ENCODE data around the gene PHIP.

PHIP gene

DNA sequence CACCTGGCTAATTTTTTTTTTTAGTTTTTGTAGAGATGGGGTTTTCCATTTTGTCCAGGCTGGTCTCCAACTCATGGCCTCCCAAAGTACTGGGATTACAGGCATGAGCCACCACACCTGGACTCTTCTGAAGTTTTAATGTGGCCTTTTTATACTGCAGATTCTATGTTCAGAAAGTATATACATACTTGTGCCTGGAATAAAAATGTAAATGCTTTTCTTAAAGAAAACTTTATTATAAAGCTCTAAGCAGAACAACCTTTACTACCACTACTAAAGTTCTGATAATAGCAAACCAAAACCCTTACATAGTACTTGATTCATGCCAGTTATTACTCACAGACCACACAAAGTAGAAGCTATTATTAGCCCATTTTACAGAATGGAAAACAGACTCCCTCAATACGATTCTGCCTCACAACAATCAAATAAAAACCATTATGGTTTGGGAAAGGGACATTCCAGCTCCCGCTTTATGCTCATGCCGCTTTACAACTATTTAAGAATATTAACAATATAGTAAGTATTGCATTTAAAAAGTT lies 5.3 kb downstream of the PHIP start:
- H3K4me3 ChIP-seq (ENCODE audit: low read depth, low read length): no peak overlapping the region
- ChIA-PET CTCF (interaction anchor here (1.2 to 1.4 kb wide), 2 partner anchors 10 to 35 kb away, joined by 3 to 4 read pairs; no protein-coding TSS in a partner anchor), POLR2A (no interaction called here)
- DNase-seq (ENCODE audit: low read depth, low spot score): no peak
- TF ChIP-seq, protein P1, sequence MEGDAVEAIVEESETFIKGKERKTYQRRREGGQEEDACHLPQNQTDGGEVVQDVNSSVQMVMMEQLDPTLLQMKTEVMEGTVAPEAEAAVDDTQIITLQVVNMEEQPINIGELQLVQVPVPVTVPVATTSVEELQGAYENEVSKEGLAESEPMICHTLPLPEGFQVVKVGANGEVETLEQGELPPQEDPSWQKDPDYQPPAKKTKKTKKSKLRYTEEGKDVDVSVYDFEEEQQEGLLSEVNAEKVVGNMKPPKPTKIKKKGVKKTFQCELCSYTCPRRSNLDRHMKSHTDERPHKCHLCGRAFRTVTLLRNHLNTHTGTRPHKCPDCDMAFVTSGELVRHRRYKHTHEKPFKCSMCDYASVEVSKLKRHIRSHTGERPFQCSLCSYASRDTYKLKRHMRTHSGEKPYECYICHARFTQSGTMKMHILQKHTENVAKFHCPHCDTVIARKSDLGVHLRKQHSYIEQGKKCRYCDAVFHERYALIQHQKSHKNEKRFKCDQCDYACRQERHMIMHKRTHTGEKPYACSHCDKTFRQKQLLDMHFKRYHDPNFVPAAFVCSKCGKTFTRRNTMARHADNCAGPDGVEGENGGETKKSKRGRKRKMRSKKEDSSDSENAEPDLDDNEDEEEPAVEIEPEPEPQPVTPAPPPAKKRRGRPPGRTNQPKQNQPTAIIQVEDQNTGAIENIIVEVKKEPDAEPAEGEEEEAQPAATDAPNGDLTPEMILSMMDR (IDR thresholded peaks at IDR 0.05; ENCODE audit: insufficient read depth, low read length, missing control alignments): no peak

DNA sequence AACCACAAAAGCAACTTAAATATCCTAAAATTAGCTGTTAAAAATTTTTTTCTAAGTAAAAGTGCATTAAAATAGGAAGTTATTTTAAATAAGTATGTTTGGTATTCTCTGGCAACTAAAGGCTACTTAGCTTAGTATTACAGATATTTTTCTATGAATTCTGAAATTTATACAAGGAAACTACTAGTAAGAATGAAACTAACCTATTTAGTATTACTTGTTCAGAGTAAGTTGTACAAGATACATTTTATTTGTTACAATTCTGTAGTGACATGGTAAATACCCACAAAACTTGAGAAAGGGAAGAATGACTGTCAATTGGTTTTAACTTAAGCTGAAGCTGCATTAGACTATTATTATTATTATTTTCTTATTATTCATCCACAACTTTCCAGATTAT lies 6.5 kb downstream of the PHIP start:
- DNase-seq (ENCODE audit: low read depth, low spot score): no peak
- ChIA-PET POLR2A (no interaction called here), CTCF (interaction anchor here (1.2 to 1.4 kb wide), 2 partner anchors 9 to 33 kb away, joined by 3 to 4 read pairs; no protein-coding TSS in a partner anchor)
- TF ChIP-seq, protein P1 (IDR thresholded peaks at IDR 0.05; ENCODE audit: insufficient read depth, low read length, missing control alignments): no peak
- H3K4me3 ChIP-seq (ENCODE audit: low read depth, low read length): no peak overlapping the region

DNA sequence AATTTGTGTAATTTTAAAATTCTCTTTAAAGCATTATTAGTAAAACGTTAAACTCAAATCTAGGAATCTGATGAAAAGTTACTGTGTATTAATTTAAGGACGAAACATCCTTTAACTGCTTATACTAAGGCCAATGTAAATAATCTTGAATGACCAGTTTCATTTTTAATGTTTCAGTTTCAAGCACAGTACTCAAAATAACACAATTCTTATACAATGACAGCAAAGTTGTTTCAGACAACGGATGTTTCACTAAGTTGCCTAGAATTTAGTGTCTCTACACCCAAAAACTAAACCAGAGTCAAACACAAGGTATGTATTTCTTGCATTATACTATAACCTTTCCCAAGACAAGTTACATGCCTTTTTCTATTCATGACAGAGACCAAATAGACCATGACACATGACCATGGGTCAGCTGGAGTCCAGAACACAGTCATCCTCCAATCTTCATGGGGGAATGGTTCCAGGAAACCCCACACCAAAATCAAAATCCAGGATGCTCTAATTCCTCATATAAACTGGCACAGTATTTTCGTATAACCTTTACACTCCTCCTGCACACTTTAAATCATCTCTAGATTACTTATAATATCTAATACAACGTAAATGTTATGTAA lies 7.7 kb downstream of the PHIP start:
- ChIA-PET CTCF (interaction anchor here (1.5 kb wide), 1 partner anchor 21 kb away, joined by 6 read pairs; no protein-coding TSS in a partner anchor), POLR2A (no interaction called here)
- TF ChIP-seq, protein P1 (IDR thresholded peaks at IDR 0.05; ENCODE audit: insufficient read depth, low read length, missing control alignments): no peak
- no peak overlapping the region for H3K4me3 ChIP-seq (ENCODE audit: low read depth, low read length)
- no peak for DNase-seq (ENCODE audit: low read depth, low spot score)

DNA sequence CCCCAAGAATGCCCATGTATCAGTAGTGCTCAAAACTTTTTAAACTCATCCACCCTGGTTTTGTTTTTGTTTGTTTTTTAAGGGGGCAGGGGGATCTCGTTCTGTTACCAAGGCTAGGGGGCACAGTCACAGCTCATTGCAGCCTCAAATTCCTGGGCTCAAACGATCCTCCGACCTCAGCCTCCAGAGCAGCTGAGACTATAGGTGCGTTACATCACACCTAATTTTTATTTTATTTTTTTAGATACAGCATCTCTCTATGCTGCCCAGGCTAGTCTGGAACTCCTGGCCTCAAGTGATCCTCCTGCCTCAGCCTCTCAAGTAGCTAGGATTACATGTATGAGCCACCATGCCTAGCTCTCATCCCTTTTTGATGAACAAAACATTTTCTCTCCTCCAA lies 11.2 kb downstream of the PHIP start:
- ChIA-PET POLR2A (no interaction called here), CTCF (interaction anchor here (0.8 to 1.3 kb wide), 2 partner anchors 11 to 24 kb away, joined by 3 to 4 read pairs; partner anchors contain the start of gene PHIP)
- TF ChIP-seq, protein P1 (IDR thresholded peaks at IDR 0.05; ENCODE audit: insufficient read depth, low read length, missing control alignments): no peak
- no peak for DNase-seq (ENCODE audit: low read depth, low spot score)
- no peak overlapping the region for H3K4me3 ChIP-seq (ENCODE audit: low read depth, low read length)

DNA sequence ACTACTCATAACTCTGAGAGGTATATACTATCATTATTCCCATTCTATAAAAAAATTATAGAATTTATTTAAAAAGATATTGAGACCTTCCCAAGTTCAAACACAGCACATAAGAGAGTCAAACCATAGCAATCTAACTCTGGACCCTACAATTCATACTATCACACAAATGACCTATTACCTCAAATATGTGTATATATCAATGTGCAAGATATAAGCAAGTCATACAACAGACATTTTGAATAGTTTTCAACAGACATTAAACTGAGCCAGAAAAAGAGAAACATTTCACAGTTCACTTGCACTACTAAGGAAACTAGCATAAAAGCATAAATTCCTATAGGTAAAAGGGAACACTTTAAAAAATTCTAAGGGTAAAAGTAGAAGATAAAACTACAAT lies 11.7 kb downstream of the PHIP start:
- H3K4me3 ChIP-seq (ENCODE audit: low read depth, low read length): no peak overlapping the region
- POLR2A ChIA-PET: no interaction called here
- CTCF ChIA-PET: interaction anchor here (1.3 kb wide), 1 partner anchor 12 kb away, joined by 4 read pairs; the partner anchor contains the start of gene PHIP
- no peak for DNase-seq (ENCODE audit: low read depth, low spot score)
- TF ChIP-seq, protein P1 (IDR thresholded peaks at IDR 0.05; ENCODE audit: insufficient read depth, low read length, missing control alignments): no peak

DNA sequence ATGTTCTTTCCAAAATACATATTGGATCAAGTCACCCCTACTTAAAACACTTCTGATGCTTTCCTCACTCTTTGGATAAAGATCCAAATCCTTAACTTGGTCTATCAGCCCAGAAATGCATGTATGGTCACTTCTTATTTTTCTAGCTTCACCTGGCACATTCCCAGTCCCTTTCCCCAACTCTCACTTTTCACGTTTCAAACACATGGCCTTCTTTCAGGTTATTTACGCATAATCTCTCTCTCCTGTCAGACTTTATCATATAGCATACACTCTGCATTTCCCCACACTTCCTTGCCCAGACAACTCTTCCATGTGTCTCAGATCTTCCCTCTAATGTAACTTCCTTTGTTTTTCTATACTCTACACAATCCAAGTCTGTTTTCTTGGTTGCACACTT lies 12.8 kb downstream of the PHIP start:
- H3K4me3 ChIP-seq (ENCODE audit: low read depth, low read length): no peak overlapping the region
- TF ChIP-seq, protein P1 (IDR thresholded peaks at IDR 0.05; ENCODE audit: insufficient read depth, low read length, missing control alignments): no peak
- no peak for DNase-seq (ENCODE audit: low read depth, low spot score)
- ChIA-PET CTCF (no interaction called here), POLR2A (no interaction called here)
